Subcutaneous adipose tissue (tissue), 4 donors: ENCODE data around the gene MADCAM1. TPM values are rescaled to one million over a fixed set of nuclear protein-coding genes. Genes with fewer than 3 reads are reported as not detected.

ENCODE experiments used
- CTCF ChIP-seq: fragments of 450-650 bp; IDR thresholded peaks from one replicate; pipeline ENCODE4 v1.5.1; 2016; ENCODE audit warnings: low read depth, mild to moderate bottlenecking, control low read depth, antibody characterized with exemption, moderate library complexity
- small RNA-seq: library from RNA; depleted of rRNA; stranded (forward); fragments of <200 nt; gene quantifications from one replicate; pipeline ENCODE3, GENCODE V24; 2016
- total RNA-seq, 4 donors: library from RNA; depleted of rRNA; stranded (reverse); fragments of >200 nt; gene quantifications; one replicate each; pipeline ENCODE4 v1.1.0, GENCODE V29; 2016

The MADCAM1 gene
- total RNA-seq, 4 donors from 2014 or later = 0.38 to 0.68 TPM; not detected in 2

- TF ChIP-seq CTCF = no peak
These were observed 46.0 kb downstream of the MADCAM1 start for GRCh38 chr19:542173-542866.

- no peak for TF ChIP-seq CTCF
These were observed 47.8 kb downstream of the MADCAM1 start, which contains the start of gene GZMM for GRCh38 chr19:543910-544608. GZMM (plus strand) TSS chr19:544053; CDS start chr19:544072, 19 bp downstream.

- TF ChIP-seq CTCF = no peak
These were observed 50.8 kb downstream of the MADCAM1 start for GRCh38 chr19:547117-547516.

DNA sequence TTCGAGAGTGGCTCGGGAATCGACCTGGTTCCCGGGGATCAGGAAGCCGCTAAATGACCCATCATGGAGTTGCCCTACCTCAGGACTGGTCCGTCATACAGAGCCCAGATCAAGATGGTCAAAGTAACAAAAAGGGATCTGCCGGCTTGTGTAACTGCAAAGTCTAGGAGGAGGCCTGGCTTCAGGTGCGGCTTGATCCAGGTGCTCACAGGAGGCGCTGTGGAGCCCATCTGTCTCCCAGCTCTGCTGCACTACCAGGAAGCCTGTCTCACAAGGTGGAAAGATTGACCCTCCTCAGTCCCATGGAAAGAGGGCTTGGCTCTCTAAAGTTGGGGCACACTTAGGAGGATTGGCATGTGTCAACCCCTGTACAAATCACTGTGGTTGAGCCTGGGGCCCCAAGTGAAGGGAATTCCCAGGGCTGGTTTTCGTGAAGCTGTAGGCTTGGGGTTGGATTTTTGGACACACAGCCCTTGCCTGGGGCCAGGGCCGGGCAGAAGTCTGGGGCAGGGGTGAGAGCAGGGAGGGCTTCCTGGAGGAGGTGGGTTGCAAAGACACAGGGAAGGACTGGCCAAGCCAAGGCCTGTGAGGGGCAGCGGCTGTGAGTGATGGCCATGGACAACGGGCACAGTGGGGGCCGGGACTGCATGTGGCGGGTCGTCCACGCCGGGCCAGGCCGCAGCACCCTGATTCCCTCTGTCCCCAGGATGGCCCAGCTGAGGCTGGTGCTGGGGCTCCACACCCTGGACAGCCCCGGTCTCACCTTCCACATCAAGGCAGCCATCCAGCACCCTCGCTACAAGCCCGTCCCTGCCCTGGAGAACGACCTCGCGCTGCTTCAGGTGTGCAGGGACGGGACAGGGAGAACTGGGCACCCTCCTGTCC, 51.8 kb downstream of the MADCAM1 start:
- TF ChIP-seq CTCF = no peak

GRCh38 chr19:548886-549830, 52.9 kb downstream of the MADCAM1 start:
- no peak for TF ChIP-seq CTCF

GRCh38 chr19:554817-555216, 58.5 kb downstream of the MADCAM1 start:
- no peak for TF ChIP-seq CTCF

Small RNA genes within 50 kb of the gene (small RNA-seq; reads per million reads assigned to genes)
- gene RNA5SP462 = not detected

Other genes with a start within 250 kb of the MADCAM1 start
- gene PLPP2, start 205.1 kb upstream of the MADCAM1 start, total RNA-seq = 1 to 10 TPM in 3 of 4 donors, not detected in 1; 1.0 to 4.1 (median 1.5) TPM
- gene MIER2, start 151.7 kb upstream of the MADCAM1 start, total RNA-seq = 10 to 100 TPM in 2 of 4 donors, 1 to 10 TPM in 2; 2.4 to 16.0 (median 9.2) TPM
- gene C2CD4C, start 87.3 kb upstream of the MADCAM1 start, total RNA-seq = 1 to 10 TPM in 1 of 4 donors, under 1 TPM in 2, not detected in 1; 0.44 to 6.8 (median 0.51) TPM
- gene SHC2, start 35.5 kb upstream of the MADCAM1 start, total RNA-seq = 10 to 100 TPM in 1 of 4 donors, 1 to 10 TPM in 3; 7.3 to 20.2 (median 8.9) TPM
- 10 to 100 TPM in 3 of 4 donors, 1 to 10 TPM in 1; 9.1 to 54.1 (median 41.5) TPM for gene TPGS1, start 11.0 kb downstream of the MADCAM1 start, total RNA-seq
- 10 to 100 TPM; 25.8 to 81.2 (median 42.4) TPM for gene CDC34, start 35.3 kb downstream of the MADCAM1 start, total RNA-seq
- gene GZMM, start 47.6 kb downstream of the MADCAM1 start, total RNA-seq = under 1 TPM in 1 of 4 donors, not detected in 3; 0.88 TPM
- gene BSG, start 76.1 kb downstream of the MADCAM1 start, total RNA-seq = 100 to 1,000 TPM; 313 to 793 (median 445) TPM
- gene HCN2, start 93.4 kb downstream of the MADCAM1 start, total RNA-seq = not detected
- 10 to 100 TPM; 11.9 to 41.4 (median 14.7) TPM for gene POLRMT, start 137.1 kb downstream of the MADCAM1 start, total RNA-seq
- 1 to 10 TPM in 2 of 4 donors, not detected in 2; 1.3 to 2.2 TPM for gene FGF22, start 143.4 kb downstream of the MADCAM1 start, total RNA-seq
- gene RNF126, start 166.7 kb downstream of the MADCAM1 start, total RNA-seq = 10 to 100 TPM; 23.3 to 85.9 (median 31.1) TPM
- 100 to 1,000 TPM in 2 of 4 donors, 10 to 100 TPM in 2; 54.5 to 124 (median 91.4) TPM for gene FSTL3, start 179.9 kb downstream of the MADCAM1 start, total RNA-seq
- gene PRSS57, start 199.0 kb downstream of the MADCAM1 start, total RNA-seq = not detected
- gene PALM, start 212.4 kb downstream of the MADCAM1 start, total RNA-seq = 100 to 1,000 TPM in 1 of 4 donors, 10 to 100 TPM in 3; 57.1 to 228 (median 77.4) TPM